ENCODE results near the gene SMURF1. TPM values are rescaled to one million over a fixed set of nuclear protein-coding genes. Genes with fewer than 3 reads are reported as not detected.

Gene SMURF1
- total RNA-seq, 2 experiments from 2014 or later, result 10.1 to 11.1 TPM

GRCh38 chr7:99086944-99087343 lies 57.0 kb downstream of the SMURF1 start:
- Mint-ChIP-seq H3K4me1 (ENCODE audit: low read depth) (peaks cover 9% of the 10 kb centered on the region), H3K27ac (no peak overlapping the region), H3K4me3 (no peak overlapping the region), H3K9me3 (peaks cover 5% of the 10 kb centered on the region), H3K36me3 (ENCODE audit: low read depth) (peaks cover 12% of the 10 kb centered on the region), H3K27me3 (ENCODE audit: low read depth) (no peaks in the 10 kb centered on the region)
- no peak for DNase-seq
- intact Hi-C loops (cut with micrococcal nuclease), result no loop called here
- CTCF ChIA-PET, result interaction anchor here (0.6 kb wide), 1 partner anchor 226 kb away, joined by 3 read pairs; no protein-coding TSS in a partner anchor

GRCh38 chr7:99086532-99086931 lies 57.4 kb downstream of the SMURF1 start:
- no peak for DNase-seq
- Mint-ChIP-seq H3K4me1 (ENCODE audit: low read depth) (peaks cover 9% of the 10 kb centered on the region), H3K27ac (no peak overlapping the region), H3K9me3 (peaks cover 5% of the 10 kb centered on the region), H3K27me3 (ENCODE audit: low read depth) (no peaks in the 10 kb centered on the region), H3K4me3 (no peak overlapping the region), H3K36me3 (ENCODE audit: low read depth) (peaks cover 12% of the 10 kb centered on the region)
- CTCF ChIA-PET, result no interaction called here
- intact Hi-C loops (cut with micrococcal nuclease), result no loop called here

GRCh38 chr7:99083733-99084132 lies 60.2 kb downstream of the SMURF1 start:
- no peak overlapping the region for H3K4me3 Mint-ChIP-seq
- H3K27ac Mint-ChIP-seq, result no peak overlapping the region
- peaks cover 5% of the 10 kb centered on the region for H3K9me3 Mint-ChIP-seq
- H3K36me3 Mint-ChIP-seq (ENCODE audit: low read depth), result peaks cover 10% of the 10 kb centered on the region
- peaks cover 25% of the 10 kb centered on the region for H3K4me1 Mint-ChIP-seq (ENCODE audit: low read depth)
- no peaks in the 10 kb centered on the region for H3K27me3 Mint-ChIP-seq (ENCODE audit: low read depth)
- DNase-seq, result no peak
- intact Hi-C loops (cut with micrococcal nuclease), result no loop called here
- CTCF ChIA-PET, result no interaction called here

- CTCF ChIA-PET, result no interaction called here
- intact Hi-C loops (cut with micrococcal nuclease), result no loop called here
Observed at GRCh38 chr7:99083068-99083651, 60.7 kb downstream of the SMURF1 start.

GRCh38 chr7:99080679-99081078 lies 63.2 kb downstream of the SMURF1 start:
- Mint-ChIP-seq H3K27ac (no peak overlapping the region), H3K4me1 (ENCODE audit: low read depth) (peaks cover 31% of the 10 kb centered on the region), H3K9me3 (no peaks in the 10 kb centered on the region), H3K27me3 (ENCODE audit: low read depth) (no peaks in the 10 kb centered on the region), H3K4me3 (no peak overlapping the region), H3K36me3 (ENCODE audit: low read depth) (peaks cover 2% of the 10 kb centered on the region)
- intact Hi-C loops (cut with micrococcal nuclease), result no loop called here
- DNase-seq, result no peak
- CTCF ChIA-PET, result interaction anchor here (1.0 kb wide), 1 partner anchor 42 kb away, joined by 3 read pairs; no protein-coding TSS in a partner anchor

More at GRCh38 chr7:99083068-99083651, 60.7 kb downstream of the SMURF1 start:
- peaks cover 25% of the 10 kb centered on the region for H3K4me1 Mint-ChIP-seq (ENCODE audit: low read depth)
- no peak overlapping the region for H3K27ac Mint-ChIP-seq
- peaks cover 8% of the 10 kb centered on the region for H3K36me3 Mint-ChIP-seq (ENCODE audit: low read depth)
- H3K4me3 Mint-ChIP-seq, result no peak overlapping the region
- no peak for DNase-seq
- no peaks in the 10 kb centered on the region for H3K27me3 Mint-ChIP-seq (ENCODE audit: low read depth)
- peaks cover 5% of the 10 kb centered on the region for H3K9me3 Mint-ChIP-seq

GRCh38 chr7:99079104-99079503 lies 64.8 kb downstream of the SMURF1 start:
- peak overlapping the region; percentile 10 for H3K4me3 Mint-ChIP-seq
- peak overlapping the region; percentile 60 for H3K27ac Mint-ChIP-seq
- no peaks in the 10 kb centered on the region for H3K36me3 Mint-ChIP-seq (ENCODE audit: low read depth)
- CTCF ChIA-PET, result interaction anchor here (1.2 kb wide), 1 partner anchor 30 kb away, joined by 4 read pairs; no protein-coding TSS in a partner anchor
- H3K4me1 Mint-ChIP-seq (ENCODE audit: low read depth), result peaks cover 28% of the 10 kb centered on the region
- intact Hi-C loops (cut with micrococcal nuclease), result loop anchor here (1.0 to 2.0 kb wide), 2 partner anchors 24 to 63 kb away; no protein-coding TSS in a partner anchor
- DNase-seq, result peak; percentile 68
- no peaks in the 10 kb centered on the region for H3K27me3 Mint-ChIP-seq (ENCODE audit: low read depth)
- no peaks in the 10 kb centered on the region for H3K9me3 Mint-ChIP-seq

GRCh38 chr7:99078416-99078815 lies 65.5 kb downstream of the SMURF1 start:
- Mint-ChIP-seq H3K4me3 (no peak overlapping the region), H3K9me3 (no peaks in the 10 kb centered on the region), H3K27ac (no peak overlapping the region), H3K36me3 (ENCODE audit: low read depth) (no peaks in the 10 kb centered on the region), H3K4me1 (ENCODE audit: low read depth) (peaks cover 27% of the 10 kb centered on the region), H3K27me3 (ENCODE audit: low read depth) (no peaks in the 10 kb centered on the region)
- CTCF ChIA-PET, result no interaction called here
- intact Hi-C loops (cut with micrococcal nuclease), result loop anchor here (2.0 kb wide), 1 partner anchor 24 kb away; no protein-coding TSS in a partner anchor
- no peak for DNase-seq

GRCh38 chr7:99076615-99077014 lies 67.3 kb downstream of the SMURF1 start:
- H3K4me3 Mint-ChIP-seq, result no peak overlapping the region
- CTCF ChIA-PET, result interaction anchor here (0.8 kb wide), 1 partner anchor 237 kb away, joined by 6 read pairs; no protein-coding TSS in a partner anchor
- no peaks in the 10 kb centered on the region for H3K9me3 Mint-ChIP-seq
- peaks cover 27% of the 10 kb centered on the region for H3K4me1 Mint-ChIP-seq (ENCODE audit: low read depth)
- H3K27ac Mint-ChIP-seq, result no peak overlapping the region
- no peaks in the 10 kb centered on the region for H3K27me3 Mint-ChIP-seq (ENCODE audit: low read depth)
- no peak for DNase-seq
- intact Hi-C loops (cut with micrococcal nuclease), result no loop called here
- H3K36me3 Mint-ChIP-seq (ENCODE audit: low read depth), result no peaks in the 10 kb centered on the region

- intact Hi-C loops (cut with micrococcal nuclease), result no loop called here
- no peak for DNase-seq
- Mint-ChIP-seq H3K27ac (no peak overlapping the region), H3K4me1 (ENCODE audit: low read depth) (peaks cover 14% of the 10 kb centered on the region), H3K4me3 (no peak overlapping the region), H3K27me3 (ENCODE audit: low read depth) (no peaks in the 10 kb centered on the region), H3K36me3 (ENCODE audit: low read depth) (no peaks in the 10 kb centered on the region), H3K9me3 (no peaks in the 10 kb centered on the region)
- CTCF ChIA-PET, result no interaction called here
Observed at GRCh38 chr7:99073839-99074446, 70.0 kb downstream of the SMURF1 start.

GRCh38 chr7:99072126-99072525 lies 71.8 kb downstream of the SMURF1 start:
- Mint-ChIP-seq H3K36me3 (ENCODE audit: low read depth) (no peaks in the 10 kb centered on the region), H3K27me3 (ENCODE audit: low read depth) (no peaks in the 10 kb centered on the region), H3K27ac (no peak overlapping the region), H3K4me1 (ENCODE audit: low read depth) (peaks cover 16% of the 10 kb centered on the region), H3K9me3 (no peaks in the 10 kb centered on the region), H3K4me3 (no peak overlapping the region)
- intact Hi-C loops (cut with micrococcal nuclease), result no loop called here
- no peak for DNase-seq
- CTCF ChIA-PET, result interaction anchor here (0.6 kb wide), 1 partner anchor 33 kb away, joined by 3 read pairs; no protein-coding TSS in a partner anchor

- Mint-ChIP-seq H3K27ac (no peak overlapping the region), H3K9me3 (no peaks in the 10 kb centered on the region), H3K27me3 (ENCODE audit: low read depth) (no peaks in the 10 kb centered on the region), H3K4me3 (no peak overlapping the region), H3K36me3 (ENCODE audit: low read depth) (no peaks in the 10 kb centered on the region), H3K4me1 (ENCODE audit: low read depth) (peaks cover 11% of the 10 kb centered on the region)
- CTCF ChIA-PET, result interaction anchor here (0.6 to 0.8 kb wide), 3 partner anchors 69 to 987 kb away, joined by 3 to 4 read pairs (median 3); no protein-coding TSS in a partner anchor
- no peak for DNase-seq
- intact Hi-C loops (cut with micrococcal nuclease), result no loop called here
Observed at GRCh38 chr7:99070361-99070760, 73.5 kb downstream of the SMURF1 start.

- intact Hi-C loops (cut with micrococcal nuclease), result no loop called here
Observed at GRCh38 chr7:99061001-99061776, 82.7 kb downstream of the SMURF1 start.

More at GRCh38 chr7:99061001-99061776, 82.7 kb downstream of the SMURF1 start:
- Mint-ChIP-seq H3K4me1 (ENCODE audit: low read depth) (peaks cover 16% of the 10 kb centered on the region), H3K36me3 (ENCODE audit: low read depth) (peaks cover 4% of the 10 kb centered on the region), H3K27ac (no peak overlapping the region), H3K9me3 (no peaks in the 10 kb centered on the region), H3K4me3 (no peak overlapping the region), H3K27me3 (ENCODE audit: low read depth) (no peaks in the 10 kb centered on the region)
- DNase-seq, result no peak
- CTCF ChIA-PET, result interaction anchor here (0.6 kb wide), 1 partner anchor 605 kb away, joined by 5 read pairs; no protein-coding TSS in a partner anchor

Data from activated naive CD4-positive, alpha-beta T cell treated with anti-CD3 and anti-CD28 coated beads for 36 hours (primary cell).